Kasumi-1 (cell line): ENCODE measurements around the gene SMYD4.
"Not testable (repeated sequence)": the region's sequence is repeated elsewhere in the genome, so short reads cannot be mapped to it uniquely, and the experiment has no call there.

Experiments
- DNase-seq, 2 experiments: peaks; one replicate each; lab custom pipeline; 2025; lab: John Stamatoyannopoulos, UW

SMYD4 gene

GRCh38 chr17:1755252-1755826, 74.4 kb downstream of the SMYD4 start:
- DNase-seq, result no peak

DNA sequence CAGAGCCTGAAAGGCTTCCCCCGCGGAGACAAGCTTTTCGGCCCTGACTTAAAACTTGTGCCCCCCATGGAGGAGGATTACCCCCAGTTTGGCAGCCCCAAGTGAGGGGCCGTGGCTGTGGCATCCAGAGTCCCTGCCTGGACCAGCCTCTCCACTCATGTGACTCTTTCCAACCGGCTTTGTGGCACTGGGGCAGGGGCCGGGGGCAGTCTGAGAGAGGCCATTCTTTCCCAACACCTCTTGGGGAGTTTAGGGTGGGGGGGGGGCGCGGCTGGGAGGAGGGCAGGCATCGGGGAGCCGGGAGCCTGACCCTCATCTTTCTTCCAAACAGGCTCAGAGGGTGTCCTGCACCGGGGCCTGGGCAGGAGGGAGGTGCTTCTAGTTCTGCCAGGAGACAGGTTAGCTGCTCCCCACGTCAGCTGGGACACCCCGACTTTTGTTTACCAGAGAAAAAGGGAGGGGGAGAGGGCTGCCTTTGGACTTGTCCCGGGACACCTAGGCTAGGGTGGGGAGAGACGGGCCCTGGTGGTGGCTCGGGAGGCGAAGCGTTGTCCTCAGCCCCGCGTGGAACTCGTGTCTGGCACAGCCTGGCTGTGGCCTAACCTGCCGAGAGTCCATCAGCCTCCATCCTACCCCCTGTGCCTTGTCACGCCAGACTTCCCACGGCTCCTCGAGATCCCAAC, 75.1 kb downstream of the SMYD4 start:
- DNase-seq, result no peak

DNA sequence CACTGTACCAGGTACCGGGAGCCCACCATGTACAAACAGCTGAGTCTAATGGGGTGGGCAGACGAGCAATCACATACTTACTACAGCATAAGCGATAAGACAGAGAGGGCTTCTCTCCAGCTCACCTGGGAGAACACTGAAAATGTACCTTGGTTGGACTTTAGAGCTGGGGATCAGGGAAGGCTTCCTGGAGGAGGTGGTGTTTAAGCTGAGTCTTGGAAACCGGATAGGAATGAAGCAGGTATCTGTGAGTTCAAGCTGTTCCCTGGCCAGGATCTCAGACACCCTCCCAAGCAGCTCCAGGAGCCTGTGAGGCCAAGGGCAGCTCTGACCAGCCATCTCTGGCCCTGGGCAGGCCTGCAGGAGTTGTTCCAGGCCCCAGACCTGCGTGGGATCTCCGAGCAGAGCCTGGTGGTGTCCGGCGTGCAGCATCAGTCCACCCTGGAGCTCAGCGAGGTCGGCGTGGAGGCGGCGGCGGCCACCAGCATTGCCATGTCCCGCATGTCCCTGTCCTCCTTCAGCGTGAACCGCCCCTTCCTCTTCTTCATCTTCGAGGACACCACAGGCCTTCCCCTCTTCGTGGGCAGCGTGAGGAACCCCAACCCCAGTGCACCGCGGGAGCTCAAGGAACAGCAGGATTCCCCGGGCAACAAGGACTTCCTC, 75.8 kb downstream of the SMYD4 start:
- DNase-seq, result no peak

GRCh38 chr17:1752425-1753262, 77.1 kb downstream of the SMYD4 start:
- DNase-seq, result peak; percentile 24 to 44

DNA sequence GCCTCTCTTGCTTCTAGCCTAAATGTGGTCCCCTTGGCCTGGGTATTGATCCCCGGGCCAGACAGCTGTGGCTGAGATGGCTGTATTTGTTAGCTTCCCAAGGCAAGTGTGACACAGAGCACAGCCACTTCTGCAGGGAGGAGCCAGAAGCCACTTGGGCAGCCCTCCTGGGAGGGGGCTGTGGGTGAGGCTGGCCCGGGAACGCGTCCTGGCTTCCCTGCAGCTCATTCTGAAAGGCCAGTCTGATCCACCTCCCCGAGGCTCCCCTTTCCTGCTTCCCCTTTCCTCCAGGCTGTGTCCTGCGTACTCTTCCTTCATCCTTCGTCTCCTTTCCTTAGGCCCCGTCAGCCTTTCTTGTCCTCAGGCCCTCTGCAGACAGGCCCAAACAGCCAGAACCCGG, 79.1 kb downstream of the SMYD4 start:
- no peak for DNase-seq

DNA sequence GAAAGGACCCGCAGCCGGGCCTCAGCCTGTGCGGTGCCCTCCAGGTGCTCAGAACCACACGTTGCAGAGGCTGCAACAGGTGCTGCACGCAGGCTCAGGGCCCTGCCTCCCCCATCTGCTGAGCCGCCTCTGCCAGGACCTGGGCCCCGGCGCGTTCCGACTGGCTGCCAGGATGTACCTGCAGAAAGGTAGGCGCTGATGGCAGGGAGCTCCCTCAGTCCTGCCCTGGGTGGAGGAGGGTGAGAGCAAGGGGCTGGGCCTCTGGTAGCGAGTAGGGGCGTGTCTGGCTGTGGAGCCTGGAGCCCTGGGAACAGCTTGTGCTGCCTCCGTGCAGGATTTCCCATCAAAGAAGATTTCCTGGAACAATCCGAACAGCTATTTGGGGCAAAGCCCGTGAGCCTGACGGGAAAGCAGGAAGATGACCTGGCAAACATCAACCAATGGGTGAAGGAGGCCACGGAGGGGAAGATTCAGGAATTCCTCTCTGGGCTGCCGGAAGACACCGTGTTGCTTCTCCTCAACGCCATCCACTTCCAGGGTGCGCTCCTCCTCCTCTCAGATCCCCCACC, 82.6 kb downstream of the SMYD4 start:
- no peak for DNase-seq

- no peak for DNase-seq
These were observed 84.1 kb downstream of the SMYD4 start for GRCh38 chr17:1745513-1746020.

DNA sequence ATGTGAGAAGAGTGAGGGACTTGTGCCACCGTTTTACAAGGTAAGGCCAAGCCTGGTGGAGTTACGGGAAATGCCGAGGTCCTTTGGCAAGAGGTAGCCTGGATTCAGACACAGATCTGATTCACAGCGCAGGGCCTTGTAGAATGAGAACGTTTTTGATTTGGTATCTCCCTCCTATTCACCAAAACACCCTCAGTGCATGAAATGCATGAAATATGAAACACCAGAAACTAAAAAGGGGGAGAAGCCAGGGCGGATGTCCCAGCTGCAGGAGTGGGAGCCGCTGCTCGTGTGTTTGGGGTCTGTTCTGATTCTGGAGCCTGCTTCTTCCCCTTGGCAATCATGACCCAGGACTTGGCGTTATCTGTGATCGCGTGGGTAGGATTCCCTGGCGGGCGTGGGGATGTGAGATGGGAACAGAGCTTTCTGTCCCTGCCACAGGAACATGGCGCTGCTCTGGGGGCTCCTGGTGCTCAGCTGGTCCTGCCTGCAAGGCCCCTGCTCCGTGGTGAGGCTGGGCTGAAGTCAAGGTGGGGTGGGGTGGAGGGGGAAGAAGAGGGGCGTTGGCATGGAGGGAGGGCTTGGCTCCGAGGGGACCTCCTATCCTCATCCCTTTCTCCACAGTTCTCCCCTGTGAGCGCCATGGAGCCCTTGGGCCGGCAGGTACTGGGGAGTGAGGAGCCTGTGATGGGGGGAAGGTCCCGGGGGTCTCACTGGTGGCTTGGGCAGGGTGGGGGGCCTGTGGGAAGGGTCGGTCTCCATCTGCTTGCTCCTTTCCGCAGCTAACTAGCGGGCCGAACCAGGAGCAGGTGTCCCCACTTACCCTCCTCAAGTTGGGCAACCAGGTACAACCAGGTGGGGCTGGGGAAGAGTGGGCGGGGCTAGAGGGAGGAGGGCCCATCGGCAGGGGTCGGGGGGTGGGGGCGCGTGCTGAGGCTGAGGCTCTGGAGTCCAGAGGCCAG, 84.9 kb downstream of the SMYD4 start:
- no peak for DNase-seq

DNA sequence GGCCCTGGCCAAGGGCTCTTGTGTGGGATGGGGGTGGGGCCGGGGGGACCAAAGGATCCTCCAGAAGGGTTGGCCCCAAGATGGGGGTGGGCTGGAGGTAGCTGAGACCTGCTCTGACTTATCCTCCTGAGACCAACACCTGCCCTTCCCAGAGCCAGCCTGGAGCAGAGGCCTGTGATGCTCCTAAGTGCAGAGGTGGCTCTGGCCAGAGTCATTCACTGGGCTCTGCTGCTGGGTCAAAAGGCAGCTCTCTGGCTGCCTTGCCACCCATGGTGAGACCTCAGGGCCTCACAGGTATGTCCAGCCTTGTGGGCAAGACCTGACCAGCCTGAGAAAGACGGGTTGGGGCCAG, 86.6 kb downstream of the SMYD4 start:
- DNase-seq, result no peak

- DNase-seq, result no peak
These were observed 87.2 kb downstream of the SMYD4 start, which contains the start of gene SERPINF2 for GRCh38 chr17:1742371-1743087. Gene SERPINF2 (plus strand): TSS chr17:1742871. CDS start chr17:1744996, 2,125 bp downstream.

- not testable (repeated sequence) for DNase-seq
These were observed 87.8 kb downstream of the SMYD4 start for GRCh38 chr17:1741899-1742298.

- DNase-seq, result no peak
These were observed 92.0 kb downstream of the SMYD4 start for GRCh38 chr17:1737531-1738291.

GRCh38 chr17:1736348-1737281, 93.1 kb downstream of the SMYD4 start:
- DNase-seq, result peak; percentile 60 to 69

DNA sequence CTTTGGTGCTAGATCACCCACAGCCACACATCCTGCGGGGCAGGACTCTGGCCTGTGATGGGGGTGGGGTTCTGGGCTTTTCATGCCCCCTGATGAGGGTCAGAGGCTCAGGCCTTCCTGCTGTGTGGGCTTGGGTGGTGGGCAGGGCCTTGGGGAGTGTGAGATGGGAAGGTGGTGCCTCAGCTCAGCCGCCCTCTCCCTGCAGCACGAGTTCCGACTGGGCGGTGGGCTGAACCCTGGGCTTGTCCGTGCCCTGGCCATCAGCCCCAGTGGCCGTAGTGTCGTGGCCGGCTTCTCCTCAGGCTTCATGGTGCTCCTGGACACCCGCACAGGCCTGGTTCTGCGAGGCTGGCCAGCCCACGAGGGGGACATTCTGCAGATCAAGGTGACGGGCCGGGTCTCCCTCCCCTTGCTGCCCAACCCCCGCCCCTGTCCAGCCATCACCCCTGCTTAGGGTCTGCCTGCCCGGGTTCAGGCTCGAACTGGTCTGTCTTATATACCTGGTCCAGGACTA, 93.8 kb downstream of the SMYD4 start:
- no peak for DNase-seq

DNA sequence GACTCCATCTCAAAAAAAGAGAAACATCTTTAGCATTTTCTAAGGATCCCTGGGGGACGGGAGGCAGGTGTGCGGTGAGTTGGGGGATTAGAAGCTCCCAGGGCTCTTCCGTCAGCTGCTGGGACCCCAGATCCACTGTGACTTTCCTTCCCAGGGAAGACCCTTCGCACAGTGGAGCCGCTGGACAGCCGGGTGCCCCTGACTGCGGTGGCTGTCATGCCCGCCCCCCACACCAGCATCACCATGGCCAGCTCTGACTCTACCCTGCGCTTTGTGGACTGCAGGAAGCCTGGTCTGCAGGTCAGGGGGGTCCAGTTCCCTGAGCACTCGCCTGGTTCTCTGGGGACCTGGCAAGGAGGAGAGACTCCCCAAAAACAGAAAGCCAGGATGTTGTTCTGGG, 94.3 kb downstream of the SMYD4 start:
- DNase-seq, result no peak

GRCh38 chr17:1733759-1734158, 95.9 kb downstream of the SMYD4 start:
- DNase-seq, result no peak

DNA sequence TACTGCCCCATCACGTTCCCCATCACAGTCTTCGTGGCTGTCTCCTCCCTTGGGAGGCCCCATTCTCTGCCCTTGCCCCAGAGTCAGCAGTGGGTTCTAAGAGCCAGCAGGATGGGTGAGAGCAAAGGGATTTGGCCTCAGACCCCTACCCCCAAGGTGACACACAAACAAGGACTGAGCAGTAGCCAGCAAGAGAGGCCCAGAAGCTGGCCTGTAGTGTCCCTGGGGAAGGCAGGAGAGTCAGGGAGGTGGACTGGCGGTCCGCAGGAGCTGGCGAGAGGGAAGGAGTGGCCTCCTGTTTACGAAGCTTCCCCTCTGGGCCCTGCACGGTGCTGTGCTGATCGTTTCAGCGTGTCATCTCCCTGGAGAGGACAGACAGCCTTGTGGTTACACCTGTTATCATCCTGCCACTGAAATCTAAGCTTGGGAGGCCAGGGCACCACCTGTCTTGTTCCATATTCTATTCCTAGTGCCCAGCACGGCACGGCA, 96.8 kb downstream of the SMYD4 start:
- DNase-seq, result no peak
